OCI-LY7 (cell line): ENCODE data around the gene ITK.

Source experiments
- EZH2phosphoT487 ChIP-seq: fragments of 200-600 bp; sonication (generic); IDR thresholded peaks from 2 replicates; pipeline ENCODE4 v1.6.1; 2018; ENCODE audit warnings: low read depth, borderline replicate concordance, mild to moderate bottlenecking, mixed run types, antibody characterized with exemption, low read length, moderate library complexity, mixed read lengths
- TF ChIP-seq, protein P1 (sequence below): fragments of 200-600 bp; sonication (generic); conservative IDR thresholded peaks from 2 replicates; pipeline ENCODE4 v1.5.1; 2014; ENCODE audit warnings: mild to moderate bottlenecking, antibody characterized with exemption, low read length, moderate library complexity, mixed read lengths

DNA sequence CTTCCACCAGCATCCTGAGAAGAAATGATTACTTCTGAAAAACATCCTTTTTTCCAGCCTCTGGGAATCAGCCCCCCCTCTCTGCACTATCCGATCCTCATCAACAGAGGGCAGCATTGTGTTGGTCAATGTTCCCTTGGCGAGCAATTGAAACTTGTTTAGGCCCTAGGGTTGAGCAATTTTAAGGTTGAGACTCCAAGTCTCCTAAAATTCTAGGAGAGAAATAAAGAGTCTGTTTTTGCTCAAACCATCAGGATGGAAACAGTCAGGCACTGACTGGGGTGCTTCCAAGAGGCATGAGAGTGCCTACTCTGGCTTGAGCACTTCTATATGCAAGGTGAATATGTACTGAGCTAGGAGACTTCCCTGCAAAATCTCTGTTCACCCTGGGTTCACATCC lies 72.9 kb downstream of the ITK start:
- TF ChIP-seq, protein P1, sequence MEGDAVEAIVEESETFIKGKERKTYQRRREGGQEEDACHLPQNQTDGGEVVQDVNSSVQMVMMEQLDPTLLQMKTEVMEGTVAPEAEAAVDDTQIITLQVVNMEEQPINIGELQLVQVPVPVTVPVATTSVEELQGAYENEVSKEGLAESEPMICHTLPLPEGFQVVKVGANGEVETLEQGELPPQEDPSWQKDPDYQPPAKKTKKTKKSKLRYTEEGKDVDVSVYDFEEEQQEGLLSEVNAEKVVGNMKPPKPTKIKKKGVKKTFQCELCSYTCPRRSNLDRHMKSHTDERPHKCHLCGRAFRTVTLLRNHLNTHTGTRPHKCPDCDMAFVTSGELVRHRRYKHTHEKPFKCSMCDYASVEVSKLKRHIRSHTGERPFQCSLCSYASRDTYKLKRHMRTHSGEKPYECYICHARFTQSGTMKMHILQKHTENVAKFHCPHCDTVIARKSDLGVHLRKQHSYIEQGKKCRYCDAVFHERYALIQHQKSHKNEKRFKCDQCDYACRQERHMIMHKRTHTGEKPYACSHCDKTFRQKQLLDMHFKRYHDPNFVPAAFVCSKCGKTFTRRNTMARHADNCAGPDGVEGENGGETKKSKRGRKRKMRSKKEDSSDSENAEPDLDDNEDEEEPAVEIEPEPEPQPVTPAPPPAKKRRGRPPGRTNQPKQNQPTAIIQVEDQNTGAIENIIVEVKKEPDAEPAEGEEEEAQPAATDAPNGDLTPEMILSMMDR: peak; percentile 99
- TF ChIP-seq EZH2phosphoT487: no peak
